Central memory CD8-positive, alpha-beta T cell (primary cell): ENCODE data around the gene FAM98B.

ENCODE experiments used
- ATAC-seq: fragments of 150-1000 bp; cut with Tn5 transposase; replicated peaks from 2 replicates; pipeline ENCODE4 v1.10.0; 2022; ENCODE audit warnings: mild to moderate bottlenecking, moderate FRiP score, moderate number of reproducible peaks; ENCODE audit not compliant: poor library complexity, severe bottlenecking; ENCODE audit errors: extremely low read depth
- DNase-seq, 2 donors: peaks; one replicate each; pipeline ENCODE4 v3.0.0; 2021; ENCODE audit warnings: low spot score in 2 of 2
- H3K27ac Mint-ChIP-seq: one replicate; pipeline ENCODE4 v1.8.0; 2022; ENCODE audit warnings: low read depth, mild to moderate bottlenecking, moderate library complexity, mixed read lengths
- H3K27me3 Mint-ChIP-seq: one replicate; pipeline ENCODE4 v1.8.0; 2022; ENCODE audit warnings: mixed read lengths
- H3K36me3 Mint-ChIP-seq: one replicate; pipeline ENCODE4 v1.8.0; 2022; ENCODE audit warnings: mild to moderate bottlenecking, moderate library complexity, mixed read lengths; ENCODE audit not compliant: insufficient read depth
- H3K4me1 Mint-ChIP-seq: one replicate; pipeline ENCODE4 v1.8.0; 2022; ENCODE audit warnings: mixed read lengths
- H3K4me3 Mint-ChIP-seq: one replicate; pipeline ENCODE4 v1.8.0; 2022; ENCODE audit warnings: mild to moderate bottlenecking, moderate library complexity, mixed read lengths
- H3K9me3 Mint-ChIP-seq: one replicate; pipeline ENCODE4 v1.8.0; 2022; ENCODE audit warnings: mixed read lengths

FAM98B gene

DNA sequence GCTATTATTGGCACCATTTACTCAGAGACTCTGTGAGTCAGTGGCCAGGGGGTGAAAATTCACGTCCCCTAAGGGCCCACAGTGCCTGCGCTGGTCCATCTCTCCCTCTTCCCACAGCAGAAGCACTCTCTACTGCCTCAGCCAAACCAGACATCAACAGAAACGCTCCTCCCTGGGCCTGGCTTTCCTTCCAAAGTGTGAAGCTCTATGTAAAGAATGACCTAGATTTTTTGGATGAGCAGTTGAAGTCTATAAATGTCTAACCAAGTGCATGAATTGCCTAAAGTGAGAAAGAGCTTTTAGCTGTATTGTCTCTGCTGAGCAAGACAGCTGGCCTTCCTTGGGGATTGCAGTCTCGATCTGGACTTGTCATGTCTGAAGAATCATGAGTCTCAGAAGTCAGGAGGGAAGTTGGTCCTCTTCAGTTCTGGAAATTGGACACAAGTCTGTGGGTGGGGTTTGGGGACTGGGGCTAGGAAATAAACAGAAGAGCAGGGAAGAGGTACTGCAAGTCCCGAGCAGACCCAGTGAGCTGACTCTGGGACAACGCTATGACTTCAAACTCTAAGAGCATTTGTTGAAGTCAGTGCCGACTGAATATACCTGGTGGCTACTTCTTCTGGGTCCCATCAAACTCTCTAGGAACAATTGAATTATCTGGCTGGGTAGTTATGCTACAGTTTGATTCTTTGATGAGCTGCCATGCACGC, 81.7 kb downstream of the FAM98B start:
- Mint-ChIP-seq H3K27me3 (no peaks in the 10 kb centered on the region), H3K36me3 (peaks cover 32% of the 10 kb centered on the region), H3K4me3 (peak overlapping the region; percentile 39)

DNA sequence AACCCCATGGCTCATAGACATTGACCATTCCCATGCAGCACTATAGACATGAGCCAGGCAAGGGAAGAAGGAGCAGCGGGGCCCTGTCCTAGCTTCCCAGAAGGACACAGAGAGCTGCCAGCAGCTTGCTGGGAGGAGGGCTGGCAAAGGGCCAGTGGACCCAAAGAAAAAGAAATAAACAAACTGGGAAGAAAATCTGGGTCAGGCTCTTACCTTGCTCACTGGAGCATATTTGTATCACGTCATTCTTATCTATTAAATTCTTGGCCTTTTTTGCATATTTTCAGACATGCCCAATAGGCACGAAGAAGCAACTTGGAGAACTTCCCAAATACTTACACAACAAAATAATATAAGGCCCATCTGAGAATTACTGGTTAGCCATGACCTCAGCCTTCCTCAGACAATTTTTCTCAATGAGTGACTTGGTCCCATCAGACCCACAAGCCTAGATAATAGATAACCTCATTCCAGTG, 82.3 kb downstream of the FAM98B start:
- Mint-ChIP-seq H3K27me3 (no peaks in the 10 kb centered on the region), H3K36me3 (peaks cover 30% of the 10 kb centered on the region), H3K27ac (peak overlapping the region; percentile 60), H3K4me3 (peak overlapping the region; percentile 39), H3K9me3 (no peaks in the 10 kb centered on the region), H3K4me1 (peaks cover 80% of the 10 kb centered on the region)
- ATAC-seq (no peak), DNase-seq (no peak)

More for the DNA sequence above, 81.7 kb downstream of the FAM98B start:
- DNase-seq (no peak), ATAC-seq (no peak)
- peak overlapping the region; percentile 60 for H3K27ac Mint-ChIP-seq
- no peaks in the 10 kb centered on the region for H3K9me3 Mint-ChIP-seq
- H3K4me1 Mint-ChIP-seq: peaks cover 80% of the 10 kb centered on the region
